GM21619 (cell line): ENCODE results near the gene CCDC102A.
A peak's percentile ranks its signal among the peaks of the same experiment; 100 is the strongest.
"Not testable (repeated sequence)": the region's sequence is repeated elsewhere in the genome, so short reads cannot be mapped to it uniquely, and the experiment has no call there.

Experiments
- ATAC-seq: cut with Tn5 transposase; IDR thresholded peaks from one replicate; pipeline ENCODE4 v1.9.1; 2021; ENCODE audit not compliant: unreplicated experiment

CCDC102A gene

GRCh38 chr16:57566436-57566835 is 30.1 kb upstream of the CCDC102A start:
- ATAC-seq = no peak

- no peak for ATAC-seq
Observed at GRCh38 chr16:57565461-57565860, 29.1 kb upstream of the CCDC102A start.

- ATAC-seq = no peak
Observed at GRCh38 chr16:57564571-57565270, 28.4 kb upstream of the CCDC102A start.

- no peak for ATAC-seq
Observed at GRCh38 chr16:57563761-57564160, 27.4 kb upstream of the CCDC102A start.

- no peak for ATAC-seq
Observed at GRCh38 chr16:57563487-57563750, 27.0 kb upstream of the CCDC102A start.

- no peak for ATAC-seq
Observed at GRCh38 chr16:57562669-57563486, 26.5 kb upstream of the CCDC102A start.

- ATAC-seq = no peak
Observed at GRCh38 chr16:57562066-57562465, 25.7 kb upstream of the CCDC102A start.

- no peak for ATAC-seq
Observed at GRCh38 chr16:57559072-57559790, 22.9 kb upstream of the CCDC102A start.

GRCh38 chr16:57556941-57557541 is 20.7 kb upstream of the CCDC102A start:
- no peak for ATAC-seq

- no peak for ATAC-seq
Observed at GRCh38 chr16:57555831-57556230, 19.5 kb upstream of the CCDC102A start.

GRCh38 chr16:57551057-57551456 is 14.7 kb upstream of the CCDC102A start:
- ATAC-seq = no peak

GRCh38 chr16:57549730-57550129 is 13.4 kb upstream of the CCDC102A start:
- ATAC-seq = no peak

GRCh38 chr16:57548408-57548807 is 12.0 kb upstream of the CCDC102A start:
- ATAC-seq = no peak

- ATAC-seq = not testable (repeated sequence)
Observed at GRCh38 chr16:57547524-57547923, 11.2 kb upstream of the CCDC102A start.

GRCh38 chr16:57544124-57544653 is 7.8 kb upstream of the CCDC102A start:
- ATAC-seq = peak; percentile 69

GRCh38 chr16:57541754-57542435 is 5.5 kb upstream of the CCDC102A start:
- ATAC-seq = no peak

- no peak for ATAC-seq
Observed at GRCh38 chr16:57540906-57541753, 4.8 kb upstream of the CCDC102A start.

GRCh38 chr16:57540387-57540786 is 4.0 kb upstream of the CCDC102A start:
- no peak for ATAC-seq

GRCh38 chr16:57539072-57539796 is 2.9 kb upstream of the CCDC102A start:
- ATAC-seq = peak; percentile 42
